HepG2 (cell line): Measurements from ENCODE around the gene KCNK6. TPM values are rescaled to one million over a fixed set of nuclear protein-coding genes. Genes with fewer than 3 reads are reported as not detected.
A peak's percentile ranks its signal among the peaks of the same experiment; 100 is the strongest.

Experiments used
- ATAC-seq: fragments of 200-7000 bp; cut with Tn5 transposase; 3 replicates; pipeline ENCODE4 v1.9.1; 2020; ENCODE audit warnings: mild to moderate bottlenecking, moderate library complexity
- BruUV-seq: library from RNA; stranded (reverse); fragments of 400-500 nt; replicated peaks from 2 replicates; lab custom pipeline; 2021; lab: Mats Ljungman, UMichigan
- CTCF ChIA-PET: fragments of 300-600 bp; formaldehyde crosslinking; extraction: SDS; loops from one replicate; lab custom pipeline; 2021; ENCODE audit warnings: low total read pairs, inconsistent platforms, low intra/inter-chr PET ratio; lab: Yijun Ruan, JAX
- POLR2A ChIA-PET: fragments of 350-600 bp; sonication (Branson Sonifier 250); formaldehyde crosslinking; loops from one replicate; lab custom pipeline; 2020; ENCODE audit warnings: antibody characterized with exemption, inconsistent platforms; lab: Yijun Ruan, JAX
- DNase-seq: peaks from one replicate; pipeline ENCODE4 v3.0.0-alpha.2; 2015; ENCODE audit warnings: low spot score
- FAIRE-seq: peaks from 3 replicates; lab custom pipeline; 2011; peaks lifted over from hg19 to GRCh38; lab: Jason Lieb, UNC
- H2AFZ ChIP-seq: one replicate; pipeline ENCODE4 v1.6.1; 2011; ENCODE audit warnings: low read length, inconsistent platforms
- H3K27ac ChIP-seq: fragments of 300-600 bp; 3 replicates; pipeline ENCODE4 v1.8.0; 2011; ENCODE audit warnings: mixed run types, mild to moderate bottlenecking, mixed read lengths, low read length, inconsistent platforms; ENCODE audit not compliant: insufficient read depth; ENCODE audit errors: extremely low read length
- H3K27me3 ChIP-seq, 2 experiments: fragments of 200-600 bp in 1 of 2; 2 replicates in 1 of 2; 3 replicates in 1 of 2; pipeline versions ENCODE4 v1.6.0 to v1.8.0; 2011; ENCODE audit warnings: low read length in 2 of 2, mild to moderate bottlenecking in 2 of 2, moderate library complexity in 2 of 2, inconsistent platforms in 1 of 2; ENCODE audit not compliant: insufficient read depth in 2 of 2, control insufficient read depth in 1 of 2
- H3K36me3 ChIP-seq, 2 experiments: fragments of 200-600 bp in 1 of 2; replicated peaks in 1 of 2; 2 replicates in 1 of 2; 3 replicates in 1 of 2; pipeline versions ENCODE4 v1.5.1 to v1.8.0; 2011; ENCODE audit warnings: low read length in 2 of 2, inconsistent platforms in 1 of 2; ENCODE audit not compliant: insufficient read depth in 2 of 2, control insufficient read depth in 1 of 2
- H3K4me1 ChIP-seq: 2 replicates; pipeline ENCODE4 v1.5.1; 2012; ENCODE audit warnings: low read length, inconsistent platforms; ENCODE audit not compliant: insufficient read depth
- H3K4me2 ChIP-seq: 2 replicates; pipeline ENCODE4 v1.6.0; 2011; ENCODE audit warnings: low read depth, low read length, inconsistent platforms
- H3K4me3 ChIP-seq, 3 experiments: fragments of 200-600 bp in 1 of 3; sonication (generic), shearing (Covaris generic) in 1 of 3; replicated peaks in 1 of 3; 2 replicates each; pipeline ENCODE4 v1.5.1; 2011 to 2016; ENCODE audit warnings: low read length in 3 of 3, inconsistent platforms in 2 of 3, low read depth in 2 of 3, mild to moderate bottlenecking in 2 of 3, control low read depth in 1 of 3, mixed read lengths in 1 of 3; ENCODE audit not compliant: insufficient read depth in 1 of 3
- H3K79me2 ChIP-seq: one replicate; pipeline ENCODE4 v1.6.1; 2011; ENCODE audit warnings: low read length, inconsistent platforms; ENCODE audit not compliant: insufficient read depth
- H3K9ac ChIP-seq: 2 replicates; pipeline ENCODE4 v1.6.0; 2011; ENCODE audit warnings: mild to moderate bottlenecking, low read depth, low read length, inconsistent platforms; ENCODE audit not compliant: insufficient read depth
- H3K9me3 ChIP-seq: 2 replicates; pipeline ENCODE4 v1.5.1; 2012; ENCODE audit warnings: mild to moderate bottlenecking, low read length
- H4K20me1 ChIP-seq: 2 replicates; pipeline ENCODE4 v1.6.0; 2011; ENCODE audit warnings: inconsistent platforms, mild to moderate bottlenecking, low read length, moderate library complexity; ENCODE audit not compliant: insufficient read depth
- ATF3 ChIP-seq: sonication (generic); formaldehyde crosslinking; IDR thresholded peaks from 2 replicates; pipeline ENCODE4 v1.4.0; 2020; ENCODE audit warnings: missing genetic modification reagents
- CREB3 ChIP-seq: sonication (generic); formaldehyde crosslinking; IDR thresholded peaks from 2 replicates; pipeline ENCODE4 v1.5.0; 2020; ENCODE audit warnings: missing genetic modification reagents
- EEA1 ChIP-seq: sonication (generic); formaldehyde crosslinking; IDR thresholded peaks from 2 replicates; pipeline ENCODE4 v1.5.1; 2020; ENCODE audit warnings: mild to moderate bottlenecking, missing genetic modification reagents, borderline replicate concordance
- FOXM1 ChIP-seq: sonication (generic); formaldehyde crosslinking; IDR thresholded peaks from 2 replicates; pipeline ENCODE4 v1.5.0; 2020; ENCODE audit warnings: missing genetic modification reagents
- GLI4 ChIP-seq: sonication (generic); formaldehyde crosslinking; IDR thresholded peaks from 2 replicates; pipeline ENCODE4 v1.5.1; 2020; ENCODE audit warnings: missing genetic modification reagents, mild to moderate bottlenecking, moderate library complexity, borderline replicate concordance
- IRF2 ChIP-seq: IDR thresholded peaks from 2 replicates; pipeline ENCODE4 v1.6.1; 2018; ENCODE audit warnings: missing genetic modification reagents, missing compliant biosample characterization
- MEF2D ChIP-seq: sonication (generic); formaldehyde crosslinking; IDR thresholded peaks from 2 replicates; pipeline ENCODE4 v1.5.1; 2020; ENCODE audit warnings: mild to moderate bottlenecking, missing genetic modification reagents
- MYPOP ChIP-seq: sonication (generic); formaldehyde crosslinking; IDR thresholded peaks from 2 replicates; pipeline ENCODE4 v1.8.1; 2023; ENCODE audit warnings: mild to moderate bottlenecking, moderate library complexity, missing genetic modification reagents
- NR1H2 ChIP-seq: sonication (generic); formaldehyde crosslinking; IDR thresholded peaks from 2 replicates; pipeline ENCODE4 v1.8.1; 2022; ENCODE audit warnings: low read depth, missing genetic modification reagents, borderline replicate concordance
- RARG ChIP-seq: sonication (generic); formaldehyde crosslinking; IDR thresholded peaks from 2 replicates; pipeline ENCODE4 v1.4.0; 2020; ENCODE audit warnings: low read depth, mild to moderate bottlenecking, missing genetic modification reagents
- RORA ChIP-seq: sonication (generic); formaldehyde crosslinking; IDR thresholded peaks from 2 replicates; pipeline ENCODE4 v1.5.0; 2020; ENCODE audit warnings: mild to moderate bottlenecking, missing genetic modification reagents, moderate library complexity
- SRF ChIP-seq: IDR thresholded peaks from 2 replicates; pipeline ENCODE4 v1.6.1; 2011; ENCODE audit warnings: mild to moderate bottlenecking, low read depth, low read length, moderate library complexity
- TOPORS ChIP-seq: sonication (generic); formaldehyde crosslinking; IDR thresholded peaks from 2 replicates; pipeline ENCODE4 v1.8.0; 2023; ENCODE audit warnings: mild to moderate bottlenecking, missing genetic modification reagents
- ZBTB25 ChIP-seq: IDR thresholded peaks from 2 replicates; pipeline ENCODE4 v1.6.1; 2018; ENCODE audit warnings: missing genetic modification reagents
- ZBTB49 ChIP-seq: sonication (generic); formaldehyde crosslinking; IDR thresholded peaks from 2 replicates; pipeline ENCODE4 v1.4.0; 2020; ENCODE audit warnings: missing genetic modification reagents, borderline replicate concordance
- ZMAT5 ChIP-seq: sonication (generic); formaldehyde crosslinking; IDR thresholded peaks from 2 replicates; pipeline ENCODE4 v1.5.0; 2020; ENCODE audit warnings: mild to moderate bottlenecking, low read depth, missing genetic modification reagents, borderline replicate concordance
- ZNF484 ChIP-seq: sonication (generic); formaldehyde crosslinking; IDR thresholded peaks from 2 replicates; pipeline ENCODE4 v1.5.1; 2020; ENCODE audit warnings: mild to moderate bottlenecking, low read depth, missing genetic modification reagents, borderline replicate concordance
- ZNF749 ChIP-seq: sonication (generic); formaldehyde crosslinking; IDR thresholded peaks from 2 replicates; pipeline ENCODE4 v1.8.0; 2022; ENCODE audit warnings: mild to moderate bottlenecking, missing genetic modification reagents, moderate library complexity, borderline replicate concordance
- ZNF777 ChIP-seq: sonication (generic); formaldehyde crosslinking; IDR thresholded peaks from 2 replicates; pipeline ENCODE4 v1.4.0; 2020; ENCODE audit warnings: missing genetic modification reagents
- WGBS: methylation state at CpG from one replicate; pipeline ENCODE4 v1.1.6; 2017; ENCODE audit warnings: low lambda C conversion rate; 5-methylcytosine and 5-hydroxymethylcytosine counted together
- in situ Hi-C: cut with HindIII; loops from 2 replicates; pipeline ENCODE4 v1.10.0; 2017; ENCODE audit warnings: low pct_unique_long_range_greater_than_20kb; ENCODE audit not compliant: extremely low pct_ligation_motif_present
- intact Hi-C: fragments of 100-400 bp; cut with micrococcal nuclease; formaldehyde crosslinking; loops from one replicate; pipeline ENCODE4 v1.10.0; 2022; ENCODE audit not compliant: unreplicated experiment
- polyA plus RNA-seq, 8 experiments: library from polyadenylated mRNA; depleted of rRNA in 3 of 8; stranded (reverse) in 7 of 8; unstranded in 1 of 8; fragments of >200 nt; fragmentation: Illumina TruSeq in 4 of 8; extraction: Trizol in 4 of 8; gene quantifications; 2 replicates each; pipeline versions ENCODE4 v1.2.1 to v1.2.3, GENCODE V29; 2011 to 2016; ENCODE audit warnings: low read depth in 4 of 8, missing spikeins in 1 of 8, mixed read lengths in 1 of 8; ENCODE audit not compliant: insufficient read depth in 1 of 8
- total RNA-seq, 5 experiments: library from RNA; depleted of rRNA; stranded (reverse); fragments of >200 nt; fragmentation: Illumina TruSeq; extraction: Trizol; gene quantifications; 2 replicates each; pipeline ENCODE4 v1.2.3, GENCODE V29; 2016; ENCODE audit warnings: low read depth in 1 of 5

KCNK6 gene
- total and polyA plus RNA-seq, 2 of the 13 experiments (the other 11 are each of a cell fraction or from before 2014, with no cell fraction given), result 0.03 TPM; not detected in 1

GRCh38 chr19:38377052-38377451 is 57.4 kb downstream of the KCNK6 start:
- Histone ChIP-seq H3K4me2 (0 out of 2 replicates have a peak overlapping the region, but pooled peaks have one; percentile 27), H3K36me3 (peaks cover 19 to 39% of the 10 kb centered on the region in 2 experiments)
- BruUV-seq, result no TSS peak

More at GRCh38 chr19:38377052-38377451, 57.4 kb downstream of the KCNK6 start:
- Histone ChIP-seq H4K20me1 (peaks cover 6% of the 10 kb centered on the region; the same call in 1 of the 2 replicates), H3K4me3 (no peak overlapping the region), H3K4me1 (peaks cover 22% of the 10 kb centered on the region), H3K27me3 (no peaks in the 10 kb centered on the region; a peak in 1 of 5 replicates), H3K79me2 (peaks cover 22% of the 10 kb centered on the region), H3K9ac (no peak overlapping the region), H2AFZ (no peak overlapping the region), H3K9me3 (no peaks in the 10 kb centered on the region), H3K27ac (no peak overlapping the region)
- no peak for FAIRE-seq
- TF ChIP-seq CREB3 (CRISPR knock-in tag) (no peak), MEF2D (CRISPR knock-in tag) (no peak), IRF2 (CRISPR knock-in tag) (no peak), ZBTB25 (CRISPR knock-in tag) (no peak), RARG (CRISPR knock-in tag) (no peak), GLI4 (CRISPR knock-in tag) (no peak), ZBTB49 (no peak), SRF (no peak), TOPORS (CRISPR knock-in tag) (no peak), ZMAT5 (CRISPR knock-in tag) (no peak), NR1H2 (CRISPR knock-in tag) (no peak), ATF3 (CRISPR knock-in tag) (no peak), ZNF484 (CRISPR knock-in tag) (no peak), FOXM1 (no peak), ZNF777 (CRISPR knock-in tag) (no peak), RORA (CRISPR knock-in tag) (no peak), MYPOP (CRISPR knock-in tag) (no peak), ZNF749 (no peak), EEA1 (no peak)
- ChIA-PET POLR2A (no interaction called here), CTCF (no interaction called here)
- 100% methylated on average over 4 of the region's 4 CpGs for WGBS
- no peak for ATAC-seq
- in situ Hi-C loops (no loop called here), intact Hi-C loops (no loop called here)
- no peak for DNase-seq
